Amygdala (tissue), 56 donors: Measurements from ENCODE around the gene IGSF3.
"Not testable (repeated sequence)": the region's sequence is repeated elsewhere in the genome, so short reads cannot be mapped to it uniquely, and the experiment has no call there.

Experiments
- DNase-seq, 56 donors: peaks; one replicate each; lab custom pipeline; 2025; lab: John Stamatoyannopoulos, UW

IGSF3 gene

DNA sequence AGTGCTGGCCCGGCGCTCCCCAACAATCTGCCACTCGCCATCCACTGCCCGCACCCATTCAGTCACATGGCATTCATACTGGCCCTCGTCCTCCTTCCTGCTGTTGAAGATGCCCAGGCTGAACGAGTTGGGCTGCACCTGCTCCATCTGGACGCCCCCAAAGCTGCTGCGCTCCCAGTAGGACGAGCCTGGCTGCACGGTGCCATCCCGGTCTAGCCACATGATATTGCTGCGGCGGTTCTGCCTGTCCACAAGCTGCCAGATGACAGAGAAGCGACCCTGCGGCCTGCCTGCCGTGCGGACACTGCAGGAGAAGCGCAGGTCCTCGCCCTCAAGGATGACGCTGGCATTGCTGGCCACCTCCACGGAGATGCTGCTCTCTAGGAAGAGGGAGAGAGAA lies 63.9 kb downstream of the IGSF3 start:
- DNase-seq: not testable (repeated sequence)

DNA sequence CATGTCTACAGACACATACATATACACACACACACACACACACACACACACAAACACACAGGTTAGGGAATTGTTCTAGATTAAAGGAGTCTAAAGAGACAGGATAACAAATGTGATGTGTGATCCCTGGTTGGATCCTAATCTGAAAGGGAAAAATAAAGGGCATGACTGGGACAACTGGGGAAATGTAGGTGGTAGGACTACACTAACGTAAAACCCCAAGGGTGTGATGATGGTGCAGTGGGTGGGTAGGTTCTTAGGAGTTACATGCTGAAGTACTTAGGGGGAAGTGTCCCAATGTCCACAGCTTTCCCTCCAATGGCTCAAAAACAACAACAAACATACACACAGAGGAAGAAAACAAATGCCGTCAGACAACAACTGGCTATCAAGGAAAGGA lies 68.2 kb downstream of the IGSF3 start:
- DNase-seq: not testable (repeated sequence)

DNA sequence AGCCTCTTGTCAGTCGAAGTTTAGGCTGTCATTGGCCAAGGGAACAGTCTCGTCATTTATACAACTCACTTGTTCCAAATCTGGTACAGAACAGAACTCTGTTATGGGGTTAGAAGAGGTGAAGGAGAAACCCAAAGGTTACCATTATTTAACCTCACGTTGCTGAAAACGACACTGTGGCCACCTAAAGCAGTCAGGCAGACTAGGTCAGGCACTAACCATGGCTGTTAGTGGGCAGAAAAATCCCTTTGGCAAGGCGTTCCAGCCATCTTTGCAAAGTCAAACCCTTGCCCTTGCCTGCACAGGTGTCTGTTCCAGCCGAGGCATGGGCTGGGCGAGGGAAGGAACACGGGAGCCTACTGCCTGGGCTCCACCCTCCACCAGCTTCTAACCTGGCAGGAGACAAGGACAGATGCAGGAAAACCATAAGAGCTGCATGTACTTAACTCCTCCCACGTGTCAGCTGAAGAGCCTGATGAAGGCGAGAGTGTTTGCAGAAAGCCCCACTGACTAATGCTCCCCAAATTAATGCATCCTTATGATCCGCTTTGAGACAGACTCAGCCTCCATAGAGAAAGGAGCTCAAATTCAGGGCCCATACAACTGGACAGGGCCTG lies 69.0 kb downstream of the IGSF3 start:
- not testable (repeated sequence) for DNase-seq

DNA sequence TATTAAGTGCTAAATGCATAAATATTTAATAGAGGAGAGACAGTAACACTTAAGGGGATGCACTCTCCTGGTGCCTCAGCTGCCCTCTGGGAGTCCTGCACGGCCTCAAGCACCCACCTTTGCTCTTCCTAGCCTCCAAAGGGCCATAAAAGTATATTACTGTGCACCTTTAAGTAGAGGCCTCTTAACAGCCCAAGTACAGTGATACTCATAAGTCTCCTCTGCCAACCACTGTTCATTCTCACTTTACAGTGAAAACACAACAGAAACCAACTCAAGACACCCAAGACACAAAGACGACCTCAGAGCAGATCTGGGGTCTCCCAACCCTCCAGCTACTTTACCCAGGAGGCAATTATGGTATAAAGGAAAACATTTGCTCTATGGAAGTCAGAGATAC lies 70.1 kb downstream of the IGSF3 start:
- not testable (repeated sequence) for DNase-seq

DNA sequence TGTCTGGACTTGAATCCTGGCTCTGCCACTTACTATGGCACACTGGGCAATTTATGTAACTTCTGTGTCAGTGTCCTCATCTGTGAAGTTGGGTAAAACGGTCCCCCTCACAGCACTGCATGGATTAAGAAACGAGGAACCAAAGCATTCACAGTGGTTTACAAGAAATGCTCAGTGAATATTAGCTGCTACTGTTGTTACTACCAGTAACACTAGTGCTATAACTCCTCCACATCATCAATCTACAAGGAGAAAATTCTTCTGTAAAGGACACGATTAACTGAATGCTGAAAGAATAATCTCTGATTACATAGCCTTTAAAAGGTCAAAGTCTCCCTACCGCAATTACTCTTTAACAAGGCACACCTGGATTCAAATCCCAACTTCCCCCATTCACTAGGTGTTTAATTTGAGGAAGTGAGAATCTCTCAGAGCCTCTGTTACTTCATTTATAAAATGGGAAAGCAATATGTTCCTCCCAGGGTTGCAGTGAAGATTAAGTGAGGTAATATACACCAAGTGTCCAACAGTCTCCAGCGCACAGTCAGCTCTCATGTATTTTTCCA lies 70.7 kb downstream of the IGSF3 start:
- not testable (repeated sequence) for DNase-seq

DNA sequence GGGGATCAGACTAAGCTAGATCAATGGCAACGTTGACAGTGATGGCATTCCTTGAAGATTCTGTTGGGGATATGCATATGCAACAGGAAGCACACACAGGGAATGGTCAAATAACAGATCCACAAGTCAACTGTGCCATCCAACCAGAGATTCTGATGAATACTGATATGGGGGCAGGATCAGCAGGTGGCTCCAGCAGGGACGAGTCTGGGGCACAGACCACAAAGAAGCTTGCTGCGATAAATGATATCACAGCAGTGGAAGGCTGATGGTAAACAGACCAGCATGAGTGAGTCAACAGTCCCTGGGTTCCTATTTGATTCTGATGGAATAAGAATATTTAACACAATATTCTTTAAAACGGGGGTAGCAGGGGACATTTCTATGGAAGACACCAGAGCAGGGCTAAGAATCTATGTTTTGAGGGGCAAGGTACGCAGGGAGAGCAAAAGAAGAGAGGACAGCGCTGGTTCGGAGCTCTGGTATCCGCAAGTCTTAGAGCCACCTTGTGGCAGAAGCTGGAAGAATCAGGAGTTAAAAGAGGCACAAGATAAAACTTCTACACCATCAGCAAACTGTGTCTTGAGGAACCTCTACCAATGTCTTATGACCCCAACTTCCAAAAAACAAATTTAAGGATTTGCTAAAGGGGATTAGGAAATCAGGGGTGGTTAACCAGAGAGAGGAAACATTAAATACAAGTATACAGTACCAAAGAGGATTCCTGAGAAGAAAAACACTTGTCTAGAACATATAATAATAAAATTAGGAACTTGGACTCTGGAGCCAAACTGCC lies 71.4 kb downstream of the IGSF3 start:
- peak in 5 of 56 donors; percentile 3 to 59 (median 9) for DNase-seq

DNA sequence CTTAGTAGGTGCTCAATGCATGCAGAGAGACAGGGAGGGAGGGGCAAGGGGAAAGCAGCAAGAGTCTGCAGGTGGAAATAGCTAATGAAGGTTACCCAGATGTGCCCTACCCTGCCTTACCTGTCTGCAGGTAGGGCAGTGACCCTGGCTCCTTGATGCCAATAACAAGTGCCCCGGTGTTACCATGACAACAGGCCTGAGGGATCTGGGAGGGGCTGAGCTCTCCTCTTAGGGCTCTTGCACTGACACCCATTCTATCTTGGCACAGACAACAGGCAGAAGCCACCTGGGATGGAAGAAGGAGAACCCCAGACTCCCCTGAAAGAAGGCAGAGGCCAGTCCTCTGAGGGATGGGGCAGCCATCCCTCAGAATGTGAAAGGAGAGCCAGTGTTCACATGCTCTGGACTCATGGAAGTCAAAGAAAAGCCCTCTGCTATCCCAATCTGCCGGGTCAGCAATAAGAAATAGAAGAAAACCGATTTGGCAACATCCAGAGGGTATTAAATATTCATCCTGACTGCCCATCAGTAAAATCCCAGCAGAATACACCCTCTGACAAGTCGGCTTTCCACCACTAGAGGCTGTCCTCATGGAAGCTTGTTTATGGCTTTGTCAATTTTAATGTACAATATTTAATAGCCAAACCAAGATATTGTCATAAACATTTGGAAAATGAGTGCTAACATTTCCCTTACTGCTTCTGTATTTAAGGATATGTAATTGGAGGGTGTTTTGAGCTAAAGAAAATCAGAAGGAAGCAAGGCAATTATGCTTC lies 72.3 kb downstream of the IGSF3 start:
- DNase-seq: peak in 1 of 56 donors; percentile 2

DNA sequence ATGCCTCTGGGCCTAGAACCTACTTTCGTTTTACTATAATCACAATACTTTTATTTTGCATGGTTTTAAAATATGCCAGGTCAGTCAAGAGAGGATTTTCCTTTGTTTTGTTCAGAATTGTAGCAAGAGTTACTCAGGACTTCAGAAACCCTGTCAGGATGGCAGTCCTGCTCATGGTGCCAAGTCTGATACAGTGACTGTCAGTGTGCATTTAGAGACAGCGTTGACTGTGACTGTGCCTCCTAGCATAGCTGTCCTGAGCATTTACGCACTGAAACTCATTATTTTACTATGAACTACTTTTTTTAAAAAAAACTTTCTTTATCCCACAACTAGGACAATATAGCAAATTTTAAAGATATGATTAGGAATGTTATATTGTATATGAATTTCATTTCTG lies 73.6 kb downstream of the IGSF3 start:
- DNase-seq: not testable (repeated sequence)

DNA sequence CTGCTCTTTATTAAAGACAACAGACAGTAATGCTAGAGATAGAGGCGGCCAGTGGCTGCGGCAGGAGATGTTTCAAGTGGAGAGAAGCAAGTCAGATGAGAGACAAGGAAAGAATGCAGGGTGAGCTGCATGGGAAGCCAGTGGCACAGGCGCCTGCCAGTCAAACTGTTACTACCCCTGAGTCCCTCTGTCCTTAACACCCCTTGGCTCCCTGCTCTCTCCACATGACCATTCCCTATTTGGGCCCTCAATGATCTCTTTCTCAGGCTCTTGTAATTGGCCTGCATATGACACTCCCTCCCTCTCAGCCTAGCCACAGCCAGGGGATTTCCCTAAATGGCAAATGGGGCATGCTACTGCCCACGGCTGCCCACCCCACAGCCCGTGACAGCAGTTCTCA lies 74.1 kb downstream of the IGSF3 start:
- not testable (repeated sequence) for DNase-seq

DNA sequence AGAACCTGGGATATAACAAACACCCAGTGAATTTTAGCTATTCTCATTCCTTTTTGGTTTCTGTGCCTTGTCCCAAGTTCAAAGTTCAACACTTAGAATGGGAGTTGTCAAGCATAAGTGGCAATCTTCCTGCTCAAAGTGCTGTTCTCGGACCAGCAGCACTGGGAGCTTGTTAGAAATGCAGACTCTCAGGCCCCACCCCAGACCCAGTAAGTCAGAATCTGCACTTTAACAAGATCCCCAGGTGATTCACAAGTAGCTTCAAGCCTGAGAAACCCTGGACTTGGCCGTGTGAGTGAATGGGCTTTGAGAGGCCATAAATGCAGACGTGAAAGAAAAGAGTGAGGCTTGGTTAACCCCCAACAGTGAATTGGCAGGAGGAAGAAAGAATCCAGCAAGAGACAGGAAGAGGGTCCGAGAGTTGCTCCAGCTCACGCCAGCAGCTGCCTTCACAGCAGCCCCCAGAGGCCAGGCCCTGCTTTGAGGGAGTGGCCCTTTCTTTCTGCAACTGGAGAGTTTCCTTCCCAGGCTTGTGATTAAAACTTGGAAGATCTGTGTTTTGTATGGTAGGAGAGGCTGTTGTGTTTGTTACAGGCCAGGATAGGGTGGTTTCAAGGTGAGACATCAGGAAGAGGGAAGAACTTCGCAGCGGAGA lies 75.5 kb downstream of the IGSF3 start:
- DNase-seq: not testable (repeated sequence)

DNA sequence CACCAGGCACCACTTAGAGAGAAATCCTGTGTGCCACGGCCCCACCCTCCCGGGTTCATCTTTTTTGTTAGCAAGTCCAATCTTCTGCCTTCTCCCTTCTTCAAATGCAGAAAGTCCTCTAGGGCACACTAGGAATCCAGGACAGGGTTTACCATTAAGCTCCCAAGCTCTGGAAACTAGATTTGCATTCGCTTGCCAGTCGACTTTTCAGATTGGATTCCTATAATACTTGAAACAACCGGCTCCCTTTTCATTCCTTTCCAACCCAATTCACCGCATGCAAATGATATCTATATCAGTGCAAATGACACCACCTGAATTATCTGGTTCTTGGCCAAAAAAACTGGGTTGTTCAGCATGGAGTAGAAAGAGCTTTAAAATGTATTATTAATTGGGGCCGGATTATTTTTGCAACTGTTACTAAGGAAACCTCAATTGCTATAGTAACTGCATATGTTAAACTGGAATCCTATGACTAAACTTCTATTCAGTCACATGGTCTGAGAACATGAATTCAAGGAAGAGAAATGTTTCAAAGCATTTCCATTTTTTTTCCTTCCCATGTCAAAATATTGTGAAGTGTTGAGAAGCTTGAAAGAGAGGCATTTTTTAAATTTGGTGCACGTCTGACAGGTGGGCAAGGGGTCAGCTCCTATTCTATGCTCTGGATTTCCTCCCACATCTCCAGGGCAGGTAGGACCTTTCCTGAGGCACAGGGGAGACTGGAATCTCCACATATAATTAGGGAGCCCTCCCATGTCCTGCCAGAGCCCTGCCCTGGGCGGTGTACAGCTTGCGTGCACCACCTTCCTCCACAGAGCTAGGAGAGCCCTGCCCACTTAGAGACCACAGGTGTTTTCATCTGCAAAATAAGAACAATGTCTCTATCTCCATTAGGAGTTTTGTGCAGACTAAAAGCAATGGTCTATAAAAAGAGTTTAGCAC lies 76.3 kb downstream of the IGSF3 start:
- DNase-seq: not testable (repeated sequence)

DNA sequence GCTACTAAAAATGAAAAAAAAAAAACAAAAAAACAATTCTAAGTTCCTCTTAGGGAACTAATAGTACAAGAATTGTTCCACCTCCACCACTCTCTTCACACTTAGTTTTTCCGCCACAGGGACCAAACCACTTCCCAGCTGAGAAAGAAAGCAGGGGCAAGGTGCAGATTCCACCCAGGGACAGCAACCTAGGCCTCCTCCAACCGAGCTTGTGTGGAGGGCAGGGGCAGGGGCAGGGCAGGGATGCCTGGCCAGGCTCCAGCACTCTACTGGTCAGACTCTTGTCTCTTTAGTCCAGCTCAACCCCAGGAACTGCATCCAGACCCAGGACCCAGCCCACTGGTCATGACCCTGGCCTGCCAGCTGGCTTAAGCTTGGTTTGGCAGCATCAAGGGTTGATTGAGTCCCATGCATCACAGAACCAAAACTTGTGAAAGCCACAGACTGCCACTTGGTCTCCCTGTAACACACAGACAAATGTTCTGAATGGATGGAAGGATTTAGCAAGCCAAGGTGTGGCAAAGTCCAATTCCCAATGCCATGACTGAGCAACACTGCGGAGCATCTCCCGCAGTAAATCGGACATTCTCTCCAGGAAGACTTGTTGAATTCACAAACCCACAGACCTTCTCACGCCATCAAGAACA lies 77.1 kb downstream of the IGSF3 start:
- DNase-seq: not testable (repeated sequence)

DNA sequence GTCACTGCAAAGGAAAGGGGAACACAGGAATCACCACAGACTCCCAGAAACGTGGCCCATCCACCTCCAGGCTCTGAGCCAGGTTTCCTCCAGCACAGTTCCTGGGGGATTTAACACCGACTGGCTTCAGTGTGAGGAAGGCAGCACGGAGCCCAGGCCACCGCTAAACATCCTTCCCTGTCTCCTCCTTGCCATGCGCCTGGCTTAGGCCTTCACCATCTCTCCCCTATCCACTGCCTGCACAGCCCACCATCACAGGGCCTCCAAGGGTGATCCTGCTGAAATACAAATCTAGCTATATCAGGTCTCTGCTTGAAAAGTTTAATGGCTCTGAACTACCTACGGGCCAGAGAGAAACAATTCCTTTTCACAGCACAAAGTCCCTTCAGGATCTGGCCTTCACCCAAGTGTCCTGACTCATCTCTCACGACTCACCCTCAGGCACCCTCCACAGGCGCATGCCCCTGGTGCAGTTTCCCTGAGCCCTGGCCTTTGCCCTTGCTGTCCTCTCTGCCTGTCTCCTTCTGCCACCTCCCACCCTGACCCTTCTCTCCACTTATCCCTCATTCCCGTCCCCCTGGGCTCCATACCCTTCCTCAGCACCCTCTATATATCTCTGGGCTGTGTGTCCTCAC lies 78.3 kb downstream of the IGSF3 start:
- DNase-seq: not testable (repeated sequence)

DNA sequence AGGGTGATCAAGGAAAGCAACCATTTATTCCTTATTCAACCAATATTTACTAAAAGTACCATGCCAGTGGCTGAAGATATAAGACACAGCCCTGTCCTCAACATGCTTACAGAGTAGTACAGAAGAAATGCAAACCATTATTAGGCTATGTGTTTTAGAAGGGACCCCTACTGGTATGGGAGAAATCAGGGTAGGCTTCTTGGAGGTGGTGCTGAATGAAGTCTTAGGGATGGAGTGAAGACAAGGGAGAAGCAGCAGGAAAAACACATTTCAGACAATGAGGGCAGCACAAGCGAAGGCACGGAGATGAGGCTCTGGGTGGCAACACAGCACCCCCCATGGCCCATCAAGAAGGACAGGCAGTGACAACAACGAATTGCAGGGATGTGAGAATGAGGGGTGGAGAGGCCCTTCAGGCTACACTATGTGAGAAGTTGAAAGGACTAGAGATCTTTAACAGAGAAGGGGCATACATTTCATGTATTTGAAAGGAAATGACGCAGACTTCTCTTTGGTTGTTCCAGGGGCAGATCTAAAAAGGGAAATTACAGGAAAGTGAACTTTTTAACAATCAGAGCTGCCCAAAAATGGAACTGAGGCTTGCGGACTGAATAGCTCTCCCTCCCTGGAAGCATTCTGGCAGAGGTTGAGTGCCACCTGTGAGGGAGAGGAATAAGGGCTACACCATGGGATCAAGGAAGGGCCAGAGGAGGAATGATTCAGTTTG lies 79.9 kb downstream of the IGSF3 start:
- no peak for DNase-seq

DNA sequence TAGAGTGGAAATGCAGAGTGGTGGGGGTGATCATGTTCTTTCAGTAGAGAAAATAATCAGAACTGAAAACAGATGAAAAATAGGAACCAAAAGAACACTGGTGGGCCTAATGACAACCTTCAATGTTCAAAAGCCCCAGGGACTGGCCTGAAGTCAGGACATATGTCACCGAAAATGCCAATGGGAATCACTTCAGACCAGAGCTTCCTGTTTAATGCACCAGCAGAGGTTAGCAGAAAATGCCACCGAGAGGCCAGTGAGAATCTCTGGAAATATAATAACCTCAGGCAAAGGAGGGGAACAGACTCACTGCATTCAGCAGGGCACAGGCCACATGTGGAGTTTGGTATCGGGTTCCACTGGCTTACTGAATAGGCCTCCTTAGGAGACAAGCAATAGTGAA lies 80.8 kb downstream of the IGSF3 start:
- no peak for DNase-seq

DNA sequence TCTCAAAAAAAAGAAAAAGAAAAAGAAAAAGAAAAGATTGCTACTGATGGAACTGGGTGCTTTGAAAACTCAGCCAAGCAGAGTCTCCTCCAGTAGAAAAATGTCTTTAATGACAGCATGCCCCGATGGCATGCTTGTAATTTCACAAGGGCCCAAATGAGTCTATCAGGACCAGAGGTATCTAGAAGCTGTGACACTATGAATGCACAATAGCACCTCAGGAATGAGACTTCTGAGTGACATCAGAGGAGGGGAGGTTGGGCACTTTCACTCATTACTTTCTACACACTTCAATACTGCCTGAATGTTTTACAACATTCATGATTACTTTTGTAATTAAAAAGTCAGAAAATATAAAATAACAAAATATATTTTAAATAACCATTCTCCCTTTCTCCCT lies 81.6 kb downstream of the IGSF3 start:
- no peak for DNase-seq

DNA sequence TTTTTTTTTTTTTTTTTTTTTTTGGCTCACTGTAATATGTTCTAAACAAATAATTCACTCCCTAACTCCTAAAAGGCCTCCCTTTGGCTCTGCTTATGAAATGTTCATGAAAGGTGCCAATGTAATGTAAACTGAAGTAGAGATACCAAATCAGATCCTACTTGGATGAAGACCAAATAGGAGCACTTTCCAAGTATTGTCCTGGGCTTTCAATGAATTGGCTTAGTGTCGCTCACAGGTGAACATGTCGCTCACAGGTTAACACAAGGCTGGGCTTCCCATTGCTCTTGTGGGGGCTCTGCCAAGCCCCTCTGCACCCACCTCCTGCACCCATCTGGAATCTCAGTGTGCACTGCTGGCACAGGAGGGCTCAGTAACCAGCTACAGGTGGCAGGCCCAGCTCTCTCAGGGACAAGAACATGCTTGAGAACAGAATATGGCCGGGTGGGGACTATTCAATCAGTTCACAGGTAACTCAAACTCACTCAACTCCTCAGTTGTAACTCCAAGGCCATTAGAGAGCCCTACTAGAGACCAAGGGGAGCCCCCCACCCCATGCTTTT lies 86.1 kb downstream of the IGSF3 start:
- no peak for DNase-seq
